ENCODE results near the gene PDLIM7. TPM values are rescaled to one million over a fixed set of nuclear protein-coding genes. Genes with fewer than 3 reads are reported as not detected.
"Not testable (repeated sequence)": the region's sequence is repeated elsewhere in the genome, so short reads cannot be mapped to it uniquely, and the experiment has no call there.

PDLIM7 gene
- total RNA-seq, 1 donor from 2014 or later, result 49.9 TPM

- intact Hi-C loops (cut with micrococcal nuclease), result no loop called here
- peaks cover 18% of the 10 kb centered on the region for H3K4me1 Mint-ChIP-seq (ENCODE audit: low read depth)
- no peaks in the 10 kb centered on the region for H3K9me3 Mint-ChIP-seq
- no peaks in the 10 kb centered on the region for H3K27me3 Mint-ChIP-seq (ENCODE audit: insufficient read depth)
- peaks cover 23% of the 10 kb centered on the region for H3K36me3 Mint-ChIP-seq (ENCODE audit: low read depth)
- H3K27ac Mint-ChIP-seq, result no peak overlapping the region
- no peak overlapping the region for H3K4me3 Mint-ChIP-seq
- no peak for DNase-seq (ENCODE audit: low spot score)
Measured at GRCh38 chr5:177490311-177490991, 7.0 kb downstream of the PDLIM7 start.

- intact Hi-C loops (cut with micrococcal nuclease), result no loop called here
- H3K4me1 Mint-ChIP-seq (ENCODE audit: low read depth), result peaks cover 16% of the 10 kb centered on the region
- no peak for DNase-seq (ENCODE audit: low spot score)
- H3K27ac Mint-ChIP-seq, result no peak overlapping the region
- H3K36me3 Mint-ChIP-seq (ENCODE audit: low read depth), result peaks cover 27% of the 10 kb centered on the region
- no peaks in the 10 kb centered on the region for H3K9me3 Mint-ChIP-seq
- no peaks in the 10 kb centered on the region for H3K27me3 Mint-ChIP-seq (ENCODE audit: insufficient read depth)
- H3K4me3 Mint-ChIP-seq, result no peak overlapping the region
Measured at GRCh38 chr5:177489119-177489716, 8.2 kb downstream of the PDLIM7 start.

- no peak overlapping the region for H3K4me3 Mint-ChIP-seq
- no peaks in the 10 kb centered on the region for H3K27me3 Mint-ChIP-seq (ENCODE audit: insufficient read depth)
- H3K9me3 Mint-ChIP-seq, result no peaks in the 10 kb centered on the region
- H3K27ac Mint-ChIP-seq, result no peak overlapping the region
- intact Hi-C loops (cut with micrococcal nuclease), result no loop called here
- H3K4me1 Mint-ChIP-seq (ENCODE audit: low read depth), result peaks cover 6% of the 10 kb centered on the region
- DNase-seq (ENCODE audit: low spot score), result no peak
- peaks cover 27% of the 10 kb centered on the region for H3K36me3 Mint-ChIP-seq (ENCODE audit: low read depth)
Measured at GRCh38 chr5:177487975-177488374, 9.4 kb downstream of the PDLIM7 start.

GRCh38 chr5:177487144-177487543 lies 10.3 kb downstream of the PDLIM7 start:
- no peaks in the 10 kb centered on the region for H3K9me3 Mint-ChIP-seq
- H3K27me3 Mint-ChIP-seq (ENCODE audit: insufficient read depth), result no peaks in the 10 kb centered on the region
- H3K27ac Mint-ChIP-seq, result no peak overlapping the region
- intact Hi-C loops (cut with micrococcal nuclease), result no loop called here
- peaks cover 21% of the 10 kb centered on the region for H3K36me3 Mint-ChIP-seq (ENCODE audit: low read depth)
- H3K4me3 Mint-ChIP-seq, result no peak overlapping the region
- DNase-seq (ENCODE audit: low spot score), result no peak
- no peaks in the 10 kb centered on the region for H3K4me1 Mint-ChIP-seq (ENCODE audit: low read depth)

GRCh38 chr5:177486256-177486655 lies 11.1 kb downstream of the PDLIM7 start:
- H3K36me3 Mint-ChIP-seq (ENCODE audit: low read depth), result peaks cover 20% of the 10 kb centered on the region
- no peak overlapping the region for H3K4me3 Mint-ChIP-seq
- no peaks in the 10 kb centered on the region for H3K27me3 Mint-ChIP-seq (ENCODE audit: insufficient read depth)
- no peak overlapping the region for H3K27ac Mint-ChIP-seq
- intact Hi-C loops (cut with micrococcal nuclease), result no loop called here
- H3K9me3 Mint-ChIP-seq, result no peaks in the 10 kb centered on the region
- no peak for DNase-seq (ENCODE audit: low spot score)
- H3K4me1 Mint-ChIP-seq (ENCODE audit: low read depth), result no peaks in the 10 kb centered on the region

DNA sequence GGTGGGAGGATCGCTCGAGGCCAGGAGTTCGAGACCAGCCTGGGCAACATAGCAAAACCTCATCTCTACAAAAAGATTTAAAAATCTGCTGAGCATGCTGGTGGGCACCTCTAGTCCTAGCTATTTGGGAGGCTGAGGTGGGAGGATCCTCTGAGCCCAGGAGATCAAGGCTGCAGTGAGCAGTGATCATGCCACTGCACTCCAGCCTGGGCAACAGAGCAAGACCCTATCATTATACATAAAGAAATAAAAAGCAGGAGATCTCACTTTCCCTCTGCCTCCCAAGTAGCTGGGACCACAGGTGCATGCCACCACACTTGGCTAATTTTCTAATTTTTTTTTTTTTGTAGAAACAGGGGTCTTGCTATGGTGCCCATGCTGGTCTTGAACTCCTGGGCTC lies 11.7 kb downstream of the PDLIM7 start:
- H3K9me3 Mint-ChIP-seq; DNase-seq (ENCODE audit: low spot score); H3K27me3 Mint-ChIP-seq (ENCODE audit: insufficient read depth); H3K27ac Mint-ChIP-seq; intact Hi-C loops (cut with micrococcal nuclease); H3K4me3 Mint-ChIP-seq; H3K4me1 Mint-ChIP-seq (ENCODE audit: low read depth): not testable (repeated sequence)
- H3K36me3 Mint-ChIP-seq (ENCODE audit: low read depth), result peaks cover 17% of the 10 kb centered on the region

- H3K4me1 Mint-ChIP-seq (ENCODE audit: low read depth), result peaks cover 1% of the 10 kb centered on the region
- intact Hi-C loops (cut with micrococcal nuclease), result no loop called here
- no peak overlapping the region for H3K27ac Mint-ChIP-seq
- H3K36me3 Mint-ChIP-seq (ENCODE audit: low read depth), result peaks cover 11% of the 10 kb centered on the region
- H3K9me3 Mint-ChIP-seq, result no peaks in the 10 kb centered on the region
- no peaks in the 10 kb centered on the region for H3K27me3 Mint-ChIP-seq (ENCODE audit: insufficient read depth)
- DNase-seq (ENCODE audit: low spot score), result no peak
- no peak overlapping the region for H3K4me3 Mint-ChIP-seq
Measured at GRCh38 chr5:177484902-177485549, 12.4 kb downstream of the PDLIM7 start.

DNA sequence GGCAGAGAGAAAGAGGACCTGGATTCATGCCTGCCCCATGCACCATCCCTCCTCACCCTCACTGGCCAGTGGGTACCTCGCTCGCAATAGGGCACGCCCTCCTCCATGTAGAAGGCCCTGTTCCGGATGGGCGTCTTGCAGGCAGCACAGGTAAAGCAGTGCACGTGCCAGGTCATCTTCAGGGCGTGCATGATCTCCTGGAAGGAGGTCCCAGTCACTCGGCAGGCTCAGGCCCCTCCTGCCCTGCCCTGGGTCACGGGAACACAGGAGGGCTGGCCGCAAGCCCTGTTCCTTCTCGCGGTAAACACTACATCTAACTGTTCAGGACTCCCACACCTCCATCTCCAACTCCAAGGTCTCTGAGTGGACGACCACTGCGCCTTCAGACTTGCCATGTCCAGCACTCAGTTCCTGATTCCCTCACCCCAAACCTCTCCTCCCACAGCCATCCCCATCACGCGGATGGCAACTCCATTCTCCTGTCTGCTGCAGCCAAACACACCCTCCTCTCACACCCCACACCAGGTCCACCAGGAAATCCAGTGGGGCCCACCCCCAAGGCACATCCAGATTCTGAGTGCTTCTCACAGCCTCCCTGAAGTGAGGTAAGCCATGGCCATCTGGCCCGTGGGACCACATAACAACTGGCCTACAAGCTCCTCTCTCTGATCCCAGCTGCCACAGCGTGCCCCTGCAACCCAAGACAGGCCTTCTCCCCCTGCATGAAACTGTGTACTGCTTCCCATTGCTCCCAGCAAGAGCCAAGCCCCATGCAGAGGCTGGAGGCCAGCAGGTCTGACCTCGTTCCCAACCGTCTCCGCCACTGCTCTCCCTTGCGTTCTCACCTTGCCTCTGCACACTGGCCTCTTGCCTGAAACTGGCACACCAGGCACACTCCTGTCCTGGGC lies 13.2 kb downstream of the PDLIM7 start:
- Mint-ChIP-seq H3K27ac (no peak overlapping the region), H3K9me3 (no peaks in the 10 kb centered on the region)

DNA sequence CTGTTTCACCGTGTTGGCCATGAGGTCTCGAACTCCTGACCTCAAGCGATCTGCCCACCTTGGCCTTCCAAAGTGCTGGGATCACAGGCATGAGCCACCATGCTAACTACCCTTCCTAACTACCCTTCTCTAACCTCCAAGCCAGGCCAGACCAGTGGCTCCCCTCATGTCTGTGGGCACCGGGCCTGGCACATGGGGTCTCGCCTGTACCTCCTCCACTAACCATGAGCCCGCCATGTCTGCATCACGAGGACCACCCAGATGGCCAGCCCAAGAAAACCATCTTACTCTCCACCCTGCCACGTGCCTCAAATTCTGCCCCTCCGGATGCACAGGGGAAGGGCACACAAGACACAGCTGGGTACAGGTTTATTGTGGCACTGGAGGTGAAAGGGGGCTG lies 14.4 kb downstream of the PDLIM7 start:
- Mint-ChIP-seq H3K27ac (no peak overlapping the region), H3K36me3 (ENCODE audit: low read depth) (peaks cover 10% of the 10 kb centered on the region), H3K4me1 (ENCODE audit: low read depth) (peaks cover 20% of the 10 kb centered on the region), H3K27me3 (ENCODE audit: insufficient read depth) (no peaks in the 10 kb centered on the region), H3K4me3 (no peak overlapping the region), H3K9me3 (no peaks in the 10 kb centered on the region)
- DNase-seq (ENCODE audit: low spot score), result no peak
- intact Hi-C loops (cut with micrococcal nuclease), result no loop called here

More for the DNA sequence above, 13.2 kb downstream of the PDLIM7 start:
- DNase-seq (ENCODE audit: low spot score), result no peak
- H3K4me3 Mint-ChIP-seq, result no peak overlapping the region
- intact Hi-C loops (cut with micrococcal nuclease), result no loop called here
- peaks cover 9% of the 10 kb centered on the region for H3K4me1 Mint-ChIP-seq (ENCODE audit: low read depth)
- no peaks in the 10 kb centered on the region for H3K27me3 Mint-ChIP-seq (ENCODE audit: insufficient read depth)
- peaks cover 9% of the 10 kb centered on the region for H3K36me3 Mint-ChIP-seq (ENCODE audit: low read depth)

DNA sequence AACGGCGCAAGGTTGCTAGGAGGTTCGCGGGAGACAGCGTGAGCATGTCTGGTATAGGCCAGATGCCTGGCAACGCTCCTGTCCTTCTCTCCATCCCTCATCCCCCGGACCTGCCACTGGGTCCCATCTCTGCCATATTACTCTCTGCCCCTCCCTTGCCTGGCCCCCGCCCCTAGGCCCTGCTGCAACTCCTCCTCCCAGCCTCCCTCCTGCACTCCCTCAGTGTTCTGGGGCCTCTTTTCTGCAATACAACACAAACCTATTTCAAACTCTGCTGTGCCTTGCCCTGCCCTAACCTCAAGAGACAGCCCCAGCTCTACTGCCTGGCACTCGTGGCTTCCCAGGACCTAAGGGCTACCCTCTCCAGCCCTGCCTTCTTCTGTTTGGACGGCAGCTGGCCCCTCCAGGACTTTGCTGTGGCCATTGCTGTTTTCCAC lies 15.0 kb downstream of the PDLIM7 start:
- Mint-ChIP-seq H3K27ac (no peak overlapping the region), H3K4me1 (ENCODE audit: low read depth) (peaks cover 25% of the 10 kb centered on the region)
- intact Hi-C loops (cut with micrococcal nuclease), result no loop called here

DNA sequence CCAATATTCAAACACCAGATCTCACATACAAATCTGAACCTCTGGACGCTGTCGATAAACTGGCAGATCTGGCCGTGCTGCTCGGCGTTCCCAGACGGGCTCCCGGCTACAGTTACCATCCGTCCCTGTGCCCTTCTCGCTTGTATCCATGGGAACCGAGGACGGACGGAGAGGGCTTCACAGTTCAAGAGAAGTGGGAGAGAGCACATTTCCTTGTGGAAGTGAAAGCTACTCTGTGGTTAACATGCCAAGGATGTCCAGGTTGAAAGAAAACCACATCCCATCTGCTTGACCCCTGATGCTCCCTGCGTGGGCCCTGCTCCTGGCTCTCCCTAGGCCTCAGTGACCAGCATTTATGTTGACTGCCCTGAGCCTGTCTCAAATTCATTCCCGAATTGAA lies 17.6 kb downstream of the PDLIM7 start:
- Mint-ChIP-seq H3K4me1 (ENCODE audit: low read depth) (peaks cover 39% of the 10 kb centered on the region), H3K4me3 (no peak overlapping the region), H3K27me3 (ENCODE audit: insufficient read depth) (peaks cover 2% of the 10 kb centered on the region), H3K27ac (peak overlapping the region; percentile 96), H3K9me3 (no peaks in the 10 kb centered on the region), H3K36me3 (ENCODE audit: low read depth) (peaks cover 4% of the 10 kb centered on the region)
- intact Hi-C loops (cut with micrococcal nuclease), result loop anchor here (2.0 kb wide), 1 partner anchor 17 kb away; the partner anchor contains the start of gene PDLIM7
- DNase-seq (ENCODE audit: low spot score), result no peak

More for the DNA sequence above, 15.0 kb downstream of the PDLIM7 start:
- Mint-ChIP-seq H3K36me3 (ENCODE audit: low read depth) (peaks cover 8% of the 10 kb centered on the region), H3K9me3 (no peaks in the 10 kb centered on the region), H3K4me3 (no peak overlapping the region), H3K27me3 (ENCODE audit: insufficient read depth) (no peaks in the 10 kb centered on the region)
- DNase-seq (ENCODE audit: low spot score), result no peak

- H3K27me3 Mint-ChIP-seq (ENCODE audit: insufficient read depth), result peaks cover 10% of the 10 kb centered on the region
Measured at GRCh38 chr5:177478711-177479646, 18.4 kb downstream of the PDLIM7 start.

More at GRCh38 chr5:177478711-177479646, 18.4 kb downstream of the PDLIM7 start:
- Mint-ChIP-seq H3K36me3 (ENCODE audit: low read depth) (peaks cover 4% of the 10 kb centered on the region), H3K27ac (peak overlapping the region; percentile 96), H3K4me3 (no peak overlapping the region), H3K4me1 (ENCODE audit: low read depth) (peaks cover 47% of the 10 kb centered on the region), H3K9me3 (no peaks in the 10 kb centered on the region)
- no peak for DNase-seq (ENCODE audit: low spot score)
- intact Hi-C loops (cut with micrococcal nuclease), result loop anchor here (2.0 kb wide), 1 partner anchor 18 kb away; the partner anchor contains the start of gene PDLIM7

All from activated T-helper 1 cell treated with anti-CD3 and anti-CD28 coated beads, Interleukin-12 subunit alpha, Interleukin-12 subunit beta, Interleukin-2, Interleukin-4 antibody, amounts not matched to agents 30 ng/mL and 10 ng/mL and 1 ng/mL, durations not matched to agents 14 hours and 24 hours and 36 hours (primary cell).